ENCODE data around the gene PIAS1. TPM values are rescaled to one million over a fixed set of nuclear protein-coding genes. Genes with fewer than 3 reads are reported as not detected.
A peak's percentile ranks its signal among the peaks of the same experiment; 100 is the strongest.
"Not testable (repeated sequence)": the region's sequence is repeated elsewhere in the genome, so short reads cannot be mapped to it uniquely, and the experiment has no call there.

Gene PIAS1
- total RNA-seq, 1 donor from 2014 or later = 14.9 TPM

GRCh38 chr15:68201879-68202261 lies 147.8 kb downstream of the PIAS1 start:
- no peak for DNase-seq (ENCODE audit: low read depth)

- not testable (repeated sequence) for DNase-seq (ENCODE audit: low read depth)
Measured at GRCh38 chr15:68202994-68203393, 148.9 kb downstream of the PIAS1 start.

DNA sequence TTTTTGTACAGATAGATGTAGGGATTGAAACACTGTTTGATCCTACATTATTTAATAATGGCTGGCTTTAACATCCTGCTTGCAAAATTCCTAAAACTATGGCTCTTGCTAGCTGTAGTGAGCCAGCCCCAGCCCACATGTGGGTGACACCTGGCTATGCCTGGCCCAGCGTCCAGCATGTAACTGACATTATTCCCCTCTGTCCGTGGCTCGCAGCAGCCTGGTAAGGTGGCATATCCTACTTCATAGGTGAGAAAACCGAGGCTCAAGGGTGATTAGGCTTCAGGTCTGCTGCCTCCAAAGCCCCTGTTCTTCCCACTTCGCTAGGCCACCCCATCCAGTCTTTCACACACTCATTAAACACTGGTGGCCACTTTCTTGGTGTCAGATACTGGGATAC lies 149.4 kb downstream of the PIAS1 start:
- no peak for DNase-seq (ENCODE audit: low read depth)

DNA sequence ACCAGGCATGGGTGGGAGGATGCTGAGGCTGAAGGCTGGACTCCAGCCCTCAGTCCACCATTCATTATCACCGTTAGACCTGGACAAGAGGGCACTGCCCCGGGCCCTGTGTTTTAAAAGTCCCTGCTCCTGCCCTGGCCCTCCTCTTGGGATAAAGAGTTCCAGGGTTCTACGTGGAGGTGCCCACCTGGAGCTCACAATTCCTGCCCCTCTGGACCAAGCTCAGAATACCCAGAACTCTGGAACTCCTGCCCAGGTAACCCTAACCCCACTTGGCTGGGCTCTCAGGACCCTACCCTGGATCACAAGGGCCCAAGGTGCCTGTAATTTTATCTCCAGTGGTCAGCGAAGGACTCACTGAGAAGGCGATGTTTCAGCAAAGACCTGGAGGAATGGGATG lies 149.8 kb downstream of the PIAS1 start:
- no peak for DNase-seq (ENCODE audit: low read depth)

GRCh38 chr15:68204361-68204760 lies 150.2 kb downstream of the PIAS1 start:
- DNase-seq (ENCODE audit: low read depth) = no peak

GRCh38 chr15:68204776-68205557 lies 150.9 kb downstream of the PIAS1 start, which contains the start of gene CALML4:
Gene CALML4 (minus strand): TSS chr15:68205332. CDS start chr15:68205247, 85 bp downstream.
- DNase-seq (ENCODE audit: low read depth) = no peak

DNA sequence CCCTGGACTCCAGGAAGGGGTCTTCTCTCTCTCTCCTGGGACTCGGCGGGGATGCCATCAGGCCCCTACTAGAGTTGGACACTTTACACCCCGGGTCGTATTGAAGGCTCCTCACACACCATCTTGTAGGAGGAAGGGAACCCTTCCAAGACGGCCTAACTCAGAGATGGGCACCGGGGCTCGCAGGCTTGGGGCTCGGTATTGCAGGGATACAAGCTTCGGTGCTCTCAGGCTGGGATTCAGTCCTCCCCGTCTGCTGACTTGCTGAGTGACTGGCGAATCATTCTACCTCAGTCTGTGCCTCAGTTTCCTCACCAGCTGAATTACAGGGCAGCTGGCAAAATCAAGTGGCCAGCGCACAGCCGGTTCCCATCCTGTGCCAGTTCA lies 151.4 kb downstream of the PIAS1 start:
- no peak for DNase-seq (ENCODE audit: low read depth)

- DNase-seq (ENCODE audit: low read depth) = no peak
Measured at GRCh38 chr15:68205954-68206539, 151.9 kb downstream of the PIAS1 start.

GRCh38 chr15:68206711-68207151 lies 152.6 kb downstream of the PIAS1 start:
- DNase-seq (ENCODE audit: low read depth) = no peak

GRCh38 chr15:68207176-68207935 lies 153.2 kb downstream of the PIAS1 start:
- DNase-seq (ENCODE audit: low read depth) = no peak

DNA sequence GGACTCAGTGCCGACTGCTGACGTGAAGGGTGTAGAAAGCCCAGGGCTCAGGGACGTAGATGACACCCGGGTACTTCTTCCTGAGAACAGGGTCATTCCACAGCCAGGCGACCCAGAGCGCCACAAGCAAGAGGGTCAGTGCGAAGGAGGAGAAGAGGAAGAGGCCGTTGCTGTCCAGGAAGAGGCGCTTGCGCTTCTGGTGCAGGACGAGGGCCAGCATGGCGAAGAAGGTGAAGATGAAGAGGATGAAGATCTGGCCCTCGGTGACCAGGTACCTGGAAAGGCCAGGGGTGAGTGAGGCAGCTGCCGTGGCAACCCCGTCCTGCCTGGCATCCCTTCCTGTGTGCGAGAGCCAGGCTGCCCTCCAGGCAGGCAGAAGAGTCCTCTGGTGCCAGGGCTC lies 154.0 kb downstream of the PIAS1 start:
- DNase-seq (ENCODE audit: low read depth) = no peak

DNA sequence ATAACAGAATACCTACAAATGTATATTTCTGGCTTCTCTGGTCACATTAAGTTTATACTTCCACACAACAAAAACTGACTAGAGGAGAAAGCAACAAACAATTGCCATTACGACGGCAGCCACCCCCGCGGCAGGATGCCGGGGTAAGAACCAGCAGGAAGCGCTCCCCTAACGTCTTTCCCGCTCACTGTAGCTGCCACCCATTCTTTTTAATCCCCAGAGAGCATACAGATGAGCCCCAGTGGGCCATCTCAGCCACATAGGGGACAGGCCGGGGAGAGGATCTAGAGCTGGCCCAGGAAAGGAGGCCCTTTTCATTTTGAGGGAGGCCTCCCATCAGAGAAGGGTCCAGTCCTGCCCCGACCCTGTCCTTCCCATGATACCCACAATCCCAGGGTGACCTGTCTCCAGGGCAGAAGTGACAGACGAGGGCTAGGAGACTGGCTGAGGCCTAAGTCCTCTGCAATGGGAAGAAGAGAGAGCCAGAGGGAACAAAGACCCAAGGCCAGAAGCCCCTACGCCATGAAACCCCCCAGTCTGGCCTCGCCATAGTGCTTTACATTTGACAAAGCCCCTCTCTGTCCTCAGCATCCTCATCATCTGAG lies 154.6 kb downstream of the PIAS1 start:
- no peak for DNase-seq (ENCODE audit: low read depth)

DNA sequence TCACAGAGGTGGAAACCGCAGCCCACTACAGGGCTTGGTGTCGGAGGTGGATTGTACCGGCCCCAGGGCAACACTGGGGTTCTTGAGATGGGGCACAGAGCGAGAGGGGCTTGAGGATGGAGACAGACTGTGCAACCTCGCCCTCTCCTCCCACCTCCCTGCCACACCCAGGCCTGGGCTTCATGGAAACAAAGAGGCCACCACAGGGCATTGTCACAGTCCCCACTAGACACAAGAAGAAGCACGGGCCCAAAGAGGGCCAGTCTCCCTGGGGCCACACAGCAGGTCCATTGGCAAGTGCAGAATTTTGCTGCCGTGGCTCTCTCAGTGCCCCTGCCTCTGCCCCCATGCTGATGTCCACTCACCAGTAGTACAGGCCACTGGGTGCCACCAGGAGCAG lies 155.2 kb downstream of the PIAS1 start:
- no peak for DNase-seq (ENCODE audit: low read depth)

- DNase-seq (ENCODE audit: low read depth) = no peak
Measured at GRCh38 chr15:68209735-68210408, 155.8 kb downstream of the PIAS1 start.

DNA sequence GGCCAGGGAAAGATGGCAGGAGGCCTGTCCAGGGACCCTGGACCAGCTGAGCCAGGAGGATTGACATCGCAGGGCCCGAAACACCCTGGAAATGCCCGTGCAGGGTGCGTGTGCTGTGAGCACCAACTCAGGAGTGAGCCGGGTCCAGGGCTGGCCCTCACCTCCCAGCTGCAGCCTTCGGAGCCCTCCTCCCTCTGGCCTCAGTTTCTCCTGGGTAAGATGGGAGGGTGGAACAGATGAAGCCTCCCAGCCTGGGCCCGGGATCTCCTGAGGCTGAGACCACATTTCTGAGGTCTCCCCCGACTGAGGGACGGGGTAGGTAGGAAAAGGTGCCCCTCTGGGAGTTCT lies 156.3 kb downstream of the PIAS1 start:
- no peak for DNase-seq (ENCODE audit: low read depth)

- DNase-seq (ENCODE audit: low read depth) = peak; percentile 72
Measured at GRCh38 chr15:68210821-68211655, 156.9 kb downstream of the PIAS1 start.

- DNase-seq (ENCODE audit: low read depth) = no peak
Measured at GRCh38 chr15:68211656-68212320, 157.7 kb downstream of the PIAS1 start.

GRCh38 chr15:68213491-68213845 lies 159.4 kb downstream of the PIAS1 start:
- not testable (repeated sequence) for DNase-seq (ENCODE audit: low read depth)

DNA sequence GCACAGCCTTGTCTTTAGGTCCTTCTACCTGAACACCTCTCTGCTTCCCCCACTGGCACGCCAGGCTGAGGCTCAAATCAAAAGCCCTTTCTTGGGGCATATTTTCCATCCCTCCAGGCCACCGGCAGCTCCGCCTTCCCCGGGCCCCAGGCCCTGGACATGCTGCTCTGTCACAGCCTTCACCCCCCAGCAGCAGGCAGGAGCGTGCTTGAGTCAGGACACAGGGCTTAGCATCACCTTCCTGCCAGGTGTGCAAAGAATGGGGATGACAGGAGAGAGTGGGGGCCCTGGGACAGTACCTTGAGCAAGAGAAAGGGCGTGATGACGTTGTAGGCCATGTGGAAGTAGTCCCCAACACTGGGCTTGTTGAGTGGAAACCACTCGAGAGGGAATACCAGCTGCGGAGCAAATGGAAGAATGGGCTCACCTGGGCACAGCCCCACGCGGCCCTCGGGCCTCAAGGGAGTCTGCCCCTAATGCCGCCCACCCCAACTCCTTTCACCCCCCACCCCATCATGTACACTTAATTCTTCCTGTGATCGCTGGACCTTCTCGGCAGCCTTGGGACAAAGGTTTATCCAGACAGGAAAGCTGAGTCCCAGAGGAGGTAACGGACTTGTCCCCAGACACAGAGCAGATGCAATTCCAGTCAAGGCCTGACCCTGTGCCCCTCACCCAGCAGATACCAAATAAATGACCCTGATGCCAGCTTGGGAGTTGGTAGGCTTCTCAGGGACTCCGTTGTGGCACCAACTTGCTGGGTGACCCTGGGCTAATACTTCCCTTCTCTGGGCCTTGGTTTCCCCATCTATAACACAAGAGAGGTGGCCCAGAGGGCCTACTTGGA lies 160.1 kb downstream of the PIAS1 start:
- no peak for DNase-seq (ENCODE audit: low read depth)
